ENCODE data around the gene PPM1B. TPM values are rescaled to one million over a fixed set of nuclear protein-coding genes. Genes with fewer than 3 reads are reported as not detected.

PPM1B gene
- total RNA-seq, 3 donors from 2014 or later (not counting 1 experiment from before 2014, with no cell fraction given), result 79.9 to 102 (median 98.8) TPM

DNA sequence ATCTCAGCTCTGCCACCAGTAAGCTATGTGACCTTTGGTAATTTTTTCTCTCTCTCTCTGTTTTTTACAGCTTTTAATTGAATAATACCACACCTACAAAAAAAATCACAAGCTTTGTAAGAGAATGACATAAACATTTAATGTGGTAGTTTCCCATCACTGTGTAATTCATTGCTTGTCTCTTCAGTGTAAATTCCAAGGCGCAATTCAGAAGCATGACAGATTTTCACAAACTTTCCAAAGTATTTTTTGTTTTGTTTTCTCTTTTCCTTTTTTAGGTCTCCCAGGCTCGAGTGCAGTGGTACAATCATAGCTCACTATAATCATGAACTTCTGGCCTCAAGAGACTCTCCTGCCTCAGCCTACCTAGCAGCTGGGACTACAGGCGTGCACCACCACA, 25.0 kb upstream of the PPM1B start:
- ATAC-seq (no peak), DNase-seq (no peak)
- Histone ChIP-seq H3K4me3 (ENCODE audit: low read length) (no peak overlapping the region), H3K27ac (ENCODE audit: low read length) (no peak overlapping the region), H3K9me3 (ENCODE audit: control insufficient read depth, insufficient read depth, low read length) (no peaks in the 10 kb centered on the region), H3K36me3 (ENCODE audit: control insufficient read depth, insufficient read depth, low read length) (no peaks in the 10 kb centered on the region), H3K4me1 (ENCODE audit: control insufficient read depth, insufficient read depth, low read length) (no peaks in the 10 kb centered on the region), H3K27me3 (ENCODE audit: control insufficient read depth, insufficient read depth, low read length) (no peaks in the 10 kb centered on the region)
- Mint-ChIP-seq H3K4me1 (no peaks in the 10 kb centered on the region), H3K36me3 (no peaks in the 10 kb centered on the region), H3K27ac (no peak overlapping the region), H3K4me3 (no peak overlapping the region), H3K9me3 (no peaks in the 10 kb centered on the region), H3K27me3 (ENCODE audit: low read depth in 2 of 2) (peaks cover 13% of the 10 kb centered on the region in 2 donors)
- intact Hi-C loops (cut with micrococcal nuclease), result no loop called here
- TF ChIP-seq, protein P1, sequence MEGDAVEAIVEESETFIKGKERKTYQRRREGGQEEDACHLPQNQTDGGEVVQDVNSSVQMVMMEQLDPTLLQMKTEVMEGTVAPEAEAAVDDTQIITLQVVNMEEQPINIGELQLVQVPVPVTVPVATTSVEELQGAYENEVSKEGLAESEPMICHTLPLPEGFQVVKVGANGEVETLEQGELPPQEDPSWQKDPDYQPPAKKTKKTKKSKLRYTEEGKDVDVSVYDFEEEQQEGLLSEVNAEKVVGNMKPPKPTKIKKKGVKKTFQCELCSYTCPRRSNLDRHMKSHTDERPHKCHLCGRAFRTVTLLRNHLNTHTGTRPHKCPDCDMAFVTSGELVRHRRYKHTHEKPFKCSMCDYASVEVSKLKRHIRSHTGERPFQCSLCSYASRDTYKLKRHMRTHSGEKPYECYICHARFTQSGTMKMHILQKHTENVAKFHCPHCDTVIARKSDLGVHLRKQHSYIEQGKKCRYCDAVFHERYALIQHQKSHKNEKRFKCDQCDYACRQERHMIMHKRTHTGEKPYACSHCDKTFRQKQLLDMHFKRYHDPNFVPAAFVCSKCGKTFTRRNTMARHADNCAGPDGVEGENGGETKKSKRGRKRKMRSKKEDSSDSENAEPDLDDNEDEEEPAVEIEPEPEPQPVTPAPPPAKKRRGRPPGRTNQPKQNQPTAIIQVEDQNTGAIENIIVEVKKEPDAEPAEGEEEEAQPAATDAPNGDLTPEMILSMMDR (IDR thresholded peaks at IDR 0.05), result no peak
- WGBS (ENCODE audit: insufficient coverage), result 84% methylated on average over 3 of the region's 3 CpGs

GRCh38 chr2:44148999-44149398, 19.7 kb upstream of the PPM1B start:
- Mint-ChIP-seq H3K27ac (no peak overlapping the region), H3K4me3 (no peak overlapping the region), H3K36me3 (no peaks in the 10 kb centered on the region), H3K27me3 (ENCODE audit: low read depth in 2 of 2) (peaks cover 0 to 8% of the 10 kb centered on the region in 2 donors), H3K4me1 (no peaks in the 10 kb centered on the region), H3K9me3 (no peaks in the 10 kb centered on the region)
- DNase-seq (no peak), ATAC-seq (no peak)
- Histone ChIP-seq H3K4me1 (ENCODE audit: control insufficient read depth, insufficient read depth, low read length) (no peaks in the 10 kb centered on the region), H3K27me3 (ENCODE audit: control insufficient read depth, insufficient read depth, low read length) (no peaks in the 10 kb centered on the region), H3K4me3 (ENCODE audit: low read length) (no peak overlapping the region), H3K9me3 (ENCODE audit: control insufficient read depth, insufficient read depth, low read length) (no peaks in the 10 kb centered on the region), H3K36me3 (ENCODE audit: control insufficient read depth, insufficient read depth, low read length) (no peaks in the 10 kb centered on the region), H3K27ac (ENCODE audit: low read length) (no peak overlapping the region)
- TF ChIP-seq, protein P1 (IDR thresholded peaks at IDR 0.05), result no peak
- 43% methylated on average over 1 of the region's 1 CpG for WGBS (ENCODE audit: insufficient coverage)
- intact Hi-C loops (cut with micrococcal nuclease), result no loop called here

GRCh38 chr2:44150473-44150872, 18.2 kb upstream of the PPM1B start:
- Histone ChIP-seq H3K36me3 (ENCODE audit: control insufficient read depth, insufficient read depth, low read length) (no peaks in the 10 kb centered on the region), H3K4me3 (ENCODE audit: low read length) (no peak overlapping the region), H3K27me3 (ENCODE audit: control insufficient read depth, insufficient read depth, low read length) (no peaks in the 10 kb centered on the region), H3K9me3 (ENCODE audit: control insufficient read depth, insufficient read depth, low read length) (no peaks in the 10 kb centered on the region), H3K27ac (ENCODE audit: low read length) (no peak overlapping the region), H3K4me1 (ENCODE audit: control insufficient read depth, insufficient read depth, low read length) (no peaks in the 10 kb centered on the region)
- intact Hi-C loops (cut with micrococcal nuclease), result no loop called here
- H3K4me3 Mint-ChIP-seq, result no peak overlapping the region
- H3K4me1 Mint-ChIP-seq, result no peaks in the 10 kb centered on the region
- no peaks in the 10 kb centered on the region for H3K9me3 Mint-ChIP-seq
- H3K27ac Mint-ChIP-seq, result no peak overlapping the region
- 91% methylated on average over 3 of the region's 3 CpGs for WGBS (ENCODE audit: insufficient coverage)
- no peaks in the 10 kb centered on the region for H3K36me3 Mint-ChIP-seq
- no peak for ATAC-seq
- TF ChIP-seq, protein P1 (IDR thresholded peaks at IDR 0.05), result no peak
- peaks cover 0 to 8% of the 10 kb centered on the region in 2 donors for H3K27me3 Mint-ChIP-seq (ENCODE audit: low read depth in 2 of 2)
- DNase-seq, result no peak
